T1000 (cell line): ENCODE measurements around the gene HNRNPA3.
A peak's percentile ranks its signal among the peaks of the same experiment; 100 is the strongest.
"Not testable (repeated sequence)": the region's sequence is repeated elsewhere in the genome, so short reads cannot be mapped to it uniquely, and the experiment has no call there.

Experiments used
- DNase-seq: peaks from one replicate; lab custom pipeline; 2025; ENCODE audit warnings: mixed read lengths; lab: John Stamatoyannopoulos, UW

HNRNPA3 gene

GRCh38 chr2:177256026-177256425 is 43.4 kb downstream of the HNRNPA3 start:
- no peak for DNase-seq

- no peak for DNase-seq
Observed at GRCh38 chr2:177256695-177257094, 44.1 kb downstream of the HNRNPA3 start.

- no peak for DNase-seq
Observed at GRCh38 chr2:177257471-177257870, 44.9 kb downstream of the HNRNPA3 start.

GRCh38 chr2:177258059-177258458 is 45.5 kb downstream of the HNRNPA3 start:
- no peak for DNase-seq

- DNase-seq: no peak
Observed at GRCh38 chr2:177260379-177260778, 47.8 kb downstream of the HNRNPA3 start.

- DNase-seq: no peak
Observed at GRCh38 chr2:177261116-177262060, 48.8 kb downstream of the HNRNPA3 start.

GRCh38 chr2:177262092-177262491 is 49.5 kb downstream of the HNRNPA3 start:
- no peak for DNase-seq

GRCh38 chr2:177262958-177263450 is 50.4 kb downstream of the HNRNPA3 start:
- no peak for DNase-seq

GRCh38 chr2:177263451-177264208 is 51.0 kb downstream of the HNRNPA3 start:
- DNase-seq: peak; percentile 91

- peak; percentile 41 for DNase-seq
Observed at GRCh38 chr2:177264209-177264692, 51.7 kb downstream of the HNRNPA3 start.

GRCh38 chr2:177264693-177265587 is 52.3 kb downstream of the HNRNPA3 start, which contains the start of gene NFE2L2:
Gene NFE2L2 (minus strand): TSS chr2:177264727. CDS start chr2:177264576, 151 bp downstream.
- DNase-seq: peak; percentile 69

- no peak for DNase-seq
Observed at GRCh38 chr2:177265824-177266817, 53.5 kb downstream of the HNRNPA3 start.

- not testable (repeated sequence) for DNase-seq
Observed at GRCh38 chr2:177266955-177267354, 54.4 kb downstream of the HNRNPA3 start.

- no peak for DNase-seq
Observed at GRCh38 chr2:177268187-177268871, 55.7 kb downstream of the HNRNPA3 start.

GRCh38 chr2:177268901-177269300 is 56.3 kb downstream of the HNRNPA3 start:
- no peak for DNase-seq

- no peak for DNase-seq
Observed at GRCh38 chr2:177270531-177270930, 57.9 kb downstream of the HNRNPA3 start.

- no peak for DNase-seq
Observed at GRCh38 chr2:177271981-177272666, 59.5 kb downstream of the HNRNPA3 start.

GRCh38 chr2:177272765-177273164 is 60.2 kb downstream of the HNRNPA3 start:
- DNase-seq: no peak

- no peak for DNase-seq
Observed at GRCh38 chr2:177273408-177273807, 60.8 kb downstream of the HNRNPA3 start.
